ENCODE data around the gene CYP27B1.
"Not testable (repeated sequence)": the region's sequence is repeated elsewhere in the genome, so short reads cannot be mapped to it uniquely, and the experiment has no call there.

CYP27B1 gene

GRCh38 chr12:57783466-57783801, 16.6 kb upstream of the CYP27B1 start:
- no peak for DNase-seq (ENCODE audit: low spot score)

- DNase-seq (ENCODE audit: low spot score), result peak; percentile 94
Measured at GRCh38 chr12:57782608-57783465, 16.0 kb upstream of the CYP27B1 start, which contains the start of gene TSFM. Gene TSFM (plus strand): TSS chr12:57782787. CDS start chr12:57782802, 15 bp downstream.

- DNase-seq (ENCODE audit: low spot score), result no peak
Measured at GRCh38 chr12:57782243-57782607, 15.3 kb upstream of the CYP27B1 start.

- no peak for DNase-seq (ENCODE audit: low spot score)
Measured at GRCh38 chr12:57781801-57782200, 14.9 kb upstream of the CYP27B1 start.

- peak; percentile 36 for DNase-seq (ENCODE audit: low spot score)
Measured at GRCh38 chr12:57781244-57781643, 14.4 kb upstream of the CYP27B1 start.

GRCh38 chr12:57780284-57780897, 13.5 kb upstream of the CYP27B1 start:
- no peak for DNase-seq (ENCODE audit: low spot score)

- no peak for DNase-seq (ENCODE audit: low spot score)
Measured at GRCh38 chr12:57779736-57780135, 12.9 kb upstream of the CYP27B1 start.

- DNase-seq (ENCODE audit: low spot score), result no peak
Measured at GRCh38 chr12:57777911-57778310, 11.0 kb upstream of the CYP27B1 start.

- no peak for DNase-seq (ENCODE audit: low spot score)
Measured at GRCh38 chr12:57777367-57777766, 10.5 kb upstream of the CYP27B1 start.

- DNase-seq (ENCODE audit: low spot score), result no peak
Measured at GRCh38 chr12:57776247-57776587, 9.3 kb upstream of the CYP27B1 start.

- no peak for DNase-seq (ENCODE audit: low spot score)
Measured at GRCh38 chr12:57775563-57776246, 8.8 kb upstream of the CYP27B1 start.

GRCh38 chr12:57775044-57775443, 8.2 kb upstream of the CYP27B1 start:
- no peak for DNase-seq (ENCODE audit: low spot score)

GRCh38 chr12:57774634-57775033, 7.8 kb upstream of the CYP27B1 start:
- not testable (repeated sequence) for DNase-seq (ENCODE audit: low spot score)

GRCh38 chr12:57772429-57773322, 5.8 kb upstream of the CYP27B1 start, which contains the start of gene EEF1AKMT3:
Gene EEF1AKMT3 (plus strand): TSS chr12:57772614. CDS start chr12:57772725, 111 bp downstream.
- DNase-seq (ENCODE audit: low spot score), result no peak

GRCh38 chr12:57771873-57772428, 5.1 kb upstream of the CYP27B1 start, which contains the start of gene METTL1:
Gene METTL1 (minus strand): TSS chr12:57772105. CDS start chr12:57772083, 22 bp downstream.
- DNase-seq (ENCODE audit: low spot score), result peak; percentile 89

- peak; percentile 81 for DNase-seq (ENCODE audit: low spot score)
Measured at GRCh38 chr12:57771236-57771872, 4.5 kb upstream of the CYP27B1 start.

GRCh38 chr12:57770734-57771133, 3.9 kb upstream of the CYP27B1 start:
- no peak for DNase-seq (ENCODE audit: low spot score)

GRCh38 chr12:57769594-57769993, 2.7 kb upstream of the CYP27B1 start:
- no peak for DNase-seq (ENCODE audit: low spot score)

- DNase-seq (ENCODE audit: low spot score), result no peak
Measured at GRCh38 chr12:57767876-57768275, 998 bp upstream of the CYP27B1 start.

- no peak for DNase-seq (ENCODE audit: low spot score)
Measured at GRCh38 chr12:57767305-57767698, 424 bp upstream of the CYP27B1 start.
